ENCODE data around the gene EI24. TPM values are rescaled to one million over a fixed set of nuclear protein-coding genes. Genes with fewer than 3 reads are reported as not detected.

EI24 gene
- polyA plus RNA-seq, 2 donors = 22.0 to 69.9 TPM

DNA sequence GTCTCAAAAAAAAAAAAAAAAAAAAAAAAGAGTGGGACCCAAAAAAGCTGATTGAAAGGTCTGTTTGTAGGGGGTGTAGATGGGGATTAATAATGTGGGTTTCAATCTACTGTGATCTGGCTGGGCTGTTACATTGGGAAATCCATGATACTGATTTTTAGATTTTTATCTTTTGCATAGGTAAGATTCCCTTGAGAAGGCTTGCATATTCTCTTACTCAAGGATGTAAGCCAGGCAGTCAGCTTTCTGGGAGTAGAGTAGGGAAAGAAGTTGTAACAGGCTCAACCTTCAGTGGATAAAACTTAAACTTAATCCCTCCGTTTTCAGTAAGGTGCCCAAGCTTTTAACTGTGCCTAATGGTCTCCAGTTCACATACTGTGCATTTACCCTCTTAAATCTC is 53.8 kb downstream of the EI24 start:
- Histone ChIP-seq H3K27me3 (ENCODE audit: control insufficient read depth in 1 of 2, insufficient read depth in 2 of 2, low read length in 2 of 2) (no peaks in the 10 kb centered on the region), H3K4me3 (ENCODE audit: low read depth in 1 of 2, low read length in 2 of 2) (no peak overlapping the region), H3K4me1 (ENCODE audit: control insufficient read depth in 2 of 2, insufficient read depth in 2 of 2, low read length in 1 of 2) (no peaks in the 10 kb centered on the region), H3K36me3 (ENCODE audit: control insufficient read depth in 2 of 2, insufficient read depth in 2 of 2, low read length in 1 of 2) (peaks cover 7 to 11% of the 10 kb centered on the region in 2 donors), H3K27ac (ENCODE audit: low read depth in 2 of 2, low read length in 1 of 2) (no peak overlapping the region), H3K9me3 (ENCODE audit: control insufficient read depth in 2 of 2, insufficient read depth in 1 of 2, low read depth in 1 of 2, low read length in 1 of 2) (no peaks in the 10 kb centered on the region)
- 84 to 88% methylated on average over 1 of the region's 1 CpG for WGBS, 2 donors

DNA sequence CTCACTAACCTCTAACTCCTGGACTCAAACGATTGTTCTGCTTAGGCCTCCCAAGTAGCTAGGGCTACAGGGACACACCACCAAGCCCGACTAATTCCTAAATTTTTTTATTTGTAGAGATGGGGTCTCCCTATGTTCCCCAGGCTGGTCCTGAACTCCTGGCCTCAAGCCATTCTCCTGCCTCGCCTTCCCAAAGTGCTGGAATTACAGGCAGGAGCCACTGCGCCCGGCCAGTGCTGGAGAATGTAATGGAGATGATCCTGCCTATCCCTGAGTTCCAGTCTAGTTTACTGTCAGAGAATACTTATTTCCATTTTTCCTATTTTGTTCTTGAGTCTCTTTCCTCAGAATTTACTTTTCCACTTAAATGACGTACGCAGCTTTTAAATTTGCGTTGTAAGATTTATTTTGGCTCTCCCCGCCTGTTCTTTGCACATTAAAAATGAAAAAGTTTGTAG is 55.5 kb downstream of the EI24 start, which contains the start of gene CHEK1:
CHEK1 (plus strand) TSS at position 408 of the 458 bp plus-strand sequence. CDS start 1,606 bp downstream, outside the sequence.
- Histone ChIP-seq H3K4me3 (ENCODE audit: low read depth in 1 of 2, low read length in 2 of 2) (peak within 1 kb of the TSS; percentile 64 to 75), H3K27me3 (ENCODE audit: control insufficient read depth in 1 of 2, insufficient read depth in 2 of 2, low read length in 2 of 2) (no peaks in the 10 kb centered on the region), H3K36me3 (ENCODE audit: control insufficient read depth in 2 of 2, insufficient read depth in 2 of 2, low read length in 1 of 2) (peaks cover 2 to 4% of the 10 kb centered on the region in 2 donors), H3K9me3 (ENCODE audit: control insufficient read depth in 2 of 2, insufficient read depth in 1 of 2, low read depth in 1 of 2, low read length in 1 of 2) (no peaks in the 10 kb centered on the region), H3K27ac (ENCODE audit: low read depth in 2 of 2, low read length in 1 of 2) (peak within 1 kb of the TSS; percentile 94 to 96), H3K4me1 (ENCODE audit: control insufficient read depth in 2 of 2, insufficient read depth in 2 of 2, low read length in 1 of 2) (no peaks in the 10 kb centered on the region)
- 52 to 56% methylated on average over 9 of the region's 9 CpGs for WGBS, 2 donors

DNA sequence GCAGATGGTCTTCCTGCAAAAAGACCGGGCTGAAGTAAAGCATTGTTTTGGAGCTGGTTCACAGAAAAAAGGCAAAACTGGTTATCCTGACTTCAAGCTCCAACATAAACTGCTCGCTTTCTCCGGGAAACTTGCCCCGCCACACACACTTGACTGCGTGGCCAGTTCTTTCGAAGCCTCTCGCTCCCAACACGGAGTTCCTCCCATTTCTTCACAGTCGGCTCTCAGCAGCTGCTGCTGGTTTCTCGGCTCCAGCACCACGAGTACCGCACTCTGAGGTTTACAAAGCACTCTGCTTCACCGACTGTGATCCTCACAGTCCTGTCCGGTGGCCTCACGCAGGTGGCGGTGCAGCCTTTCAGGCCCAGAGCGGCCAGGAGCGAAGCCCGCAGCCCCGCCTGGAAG is 56.0 kb downstream of the EI24 start:
- no peaks in the 10 kb centered on the region for H3K9me3 ChIP-seq (ENCODE audit: control insufficient read depth in 2 of 2, insufficient read depth in 1 of 2, low read depth in 1 of 2, low read length in 1 of 2)
- H3K36me3 ChIP-seq (ENCODE audit: control insufficient read depth in 2 of 2, insufficient read depth in 2 of 2, low read length in 1 of 2) = peaks cover 0 to 3% of the 10 kb centered on the region in 2 donors
- H3K4me3 ChIP-seq (ENCODE audit: low read depth in 1 of 2, low read length in 2 of 2) = peak overlapping the region; percentile 64 to 75
- 0 to 1% methylated on average over 20 of the region's 20 CpGs for WGBS, 2 donors
- H3K27ac ChIP-seq (ENCODE audit: low read depth in 2 of 2, low read length in 1 of 2) = peak overlapping the region; percentile 94 to 96
- H3K27me3 ChIP-seq (ENCODE audit: control insufficient read depth in 1 of 2, insufficient read depth in 2 of 2, low read length in 2 of 2) = no peaks in the 10 kb centered on the region
- H3K4me1 ChIP-seq (ENCODE audit: control insufficient read depth in 2 of 2, insufficient read depth in 2 of 2, low read length in 1 of 2) = no peaks in the 10 kb centered on the region

DNA sequence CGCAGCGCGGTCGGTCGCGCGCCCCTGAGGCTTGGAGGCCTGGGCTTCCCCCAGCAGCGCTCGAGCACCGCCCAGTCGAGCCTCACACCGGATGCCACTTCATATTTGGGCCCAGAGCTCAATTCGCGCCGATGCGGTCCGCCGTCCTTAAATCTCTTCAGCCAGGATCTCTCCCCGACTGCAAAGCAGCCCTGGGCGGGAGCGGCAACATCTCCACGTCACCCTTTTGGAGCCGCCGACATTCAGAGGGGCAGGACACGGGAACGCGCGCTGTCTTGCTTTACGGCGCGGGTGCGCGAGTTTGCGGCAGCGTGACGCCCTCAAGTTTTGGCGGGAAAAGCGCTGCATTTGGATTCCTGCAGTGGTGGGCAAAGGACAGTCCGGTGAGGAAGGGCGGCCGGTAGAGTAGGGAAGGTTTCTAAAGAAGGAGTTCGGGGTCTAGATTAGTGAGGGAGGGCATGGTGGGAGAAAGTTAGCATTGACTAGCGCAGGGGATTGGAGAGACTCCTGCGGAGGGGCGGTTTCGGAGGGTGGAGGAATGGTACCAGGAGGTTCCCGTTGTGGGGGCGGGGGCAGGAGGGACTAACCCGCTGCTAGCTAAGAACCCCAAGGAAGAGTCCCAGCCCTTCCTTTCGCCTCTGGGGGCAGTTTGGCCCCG is 56.5 kb downstream of the EI24 start:
- WGBS, 2 donors = 1% methylated on average over 49 to 51 of the region's 51 CpGs
- H3K9me3 ChIP-seq (ENCODE audit: control insufficient read depth in 2 of 2, insufficient read depth in 1 of 2, low read depth in 1 of 2, low read length in 1 of 2) = no peaks in the 10 kb centered on the region
- H3K27ac ChIP-seq (ENCODE audit: low read depth in 2 of 2, low read length in 1 of 2) = peak overlapping the region; percentile 94 to 96
- H3K4me3 ChIP-seq (ENCODE audit: low read depth in 1 of 2, low read length in 2 of 2) = peak overlapping the region; percentile 64 to 75
- H3K4me1 ChIP-seq (ENCODE audit: control insufficient read depth in 2 of 2, insufficient read depth in 2 of 2, low read length in 1 of 2) = no peaks in the 10 kb centered on the region
- H3K36me3 ChIP-seq (ENCODE audit: control insufficient read depth in 2 of 2, insufficient read depth in 2 of 2, low read length in 1 of 2) = peaks cover 0 to 3% of the 10 kb centered on the region in 2 donors
- no peaks in the 10 kb centered on the region for H3K27me3 ChIP-seq (ENCODE audit: control insufficient read depth in 1 of 2, insufficient read depth in 2 of 2, low read length in 2 of 2)

DNA sequence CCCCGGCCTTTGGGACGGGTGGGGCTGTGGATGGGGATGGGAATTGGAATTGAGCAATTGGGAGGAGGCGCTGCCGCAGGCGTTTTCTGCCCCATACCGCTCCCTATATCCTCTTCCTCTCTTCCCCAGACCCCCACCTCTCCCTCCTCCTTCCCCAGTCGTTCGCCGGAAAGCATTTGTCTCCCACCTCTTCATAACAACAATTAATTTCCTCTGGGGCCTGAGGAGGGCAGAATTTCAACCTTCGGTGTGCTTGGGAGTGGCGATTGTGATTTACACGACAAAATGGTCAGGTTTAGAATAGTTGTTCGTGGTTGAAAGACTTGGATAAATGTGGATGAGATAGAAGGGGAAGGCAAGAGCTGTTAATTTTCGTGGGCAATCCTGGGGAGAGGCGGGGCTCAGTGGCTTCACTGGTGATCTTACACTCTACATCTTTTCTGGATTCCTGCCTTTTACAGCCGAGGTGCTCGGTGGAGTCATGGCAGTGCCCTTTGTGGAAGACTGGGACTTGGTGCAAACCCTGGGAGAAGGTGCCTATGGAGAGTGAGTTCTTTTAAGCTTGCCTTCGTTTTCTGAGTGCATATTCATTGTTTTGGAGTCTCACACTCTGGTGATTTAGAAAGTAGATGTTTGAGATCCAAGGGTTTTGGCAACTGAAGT is 57.1 kb downstream of the EI24 start:
- WGBS, 2 donors = 0 to 1% methylated on average over 18 of the region's 18 CpGs

DNA sequence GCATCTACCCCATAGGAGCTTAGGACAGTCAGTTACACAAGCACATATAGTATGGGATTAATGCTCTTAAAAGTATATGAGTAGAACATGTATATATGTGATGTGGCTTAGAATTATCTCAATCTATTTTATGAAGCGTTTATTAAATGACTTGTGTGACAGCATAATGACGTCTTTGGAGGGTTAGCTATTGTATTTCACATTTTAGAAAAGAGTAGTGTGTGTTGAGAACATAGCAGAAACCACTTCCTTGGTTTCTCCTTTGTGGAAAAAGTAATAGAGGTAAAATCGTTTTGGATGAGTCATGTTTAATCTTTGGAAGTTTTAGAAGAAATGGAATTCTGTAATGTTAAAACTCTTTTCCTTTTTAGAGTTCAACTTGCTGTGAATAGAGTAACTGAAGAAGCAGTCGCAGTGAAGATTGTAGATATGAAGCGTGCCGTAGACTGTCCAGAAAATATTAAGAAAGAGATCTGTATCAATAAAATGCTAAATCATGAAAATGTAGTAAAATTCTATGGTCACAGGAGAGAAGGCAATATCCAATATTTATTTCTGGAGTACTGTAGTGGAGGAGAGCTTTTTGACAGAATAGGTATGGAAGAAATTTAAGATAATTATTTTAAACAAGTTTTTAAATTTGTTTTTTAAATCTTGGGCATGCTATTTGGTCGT is 58.1 kb downstream of the EI24 start:
- no peaks in the 10 kb centered on the region for H3K4me1 ChIP-seq (ENCODE audit: control insufficient read depth in 2 of 2, insufficient read depth in 2 of 2, low read length in 1 of 2)
- WGBS, 2 donors = 66% methylated on average over 7 of the region's 7 CpGs
- H3K27me3 ChIP-seq (ENCODE audit: control insufficient read depth in 1 of 2, insufficient read depth in 2 of 2, low read length in 2 of 2) = no peaks in the 10 kb centered on the region
- H3K9me3 ChIP-seq (ENCODE audit: control insufficient read depth in 2 of 2, insufficient read depth in 1 of 2, low read depth in 1 of 2, low read length in 1 of 2) = no peaks in the 10 kb centered on the region
- no peak overlapping the region for H3K27ac ChIP-seq (ENCODE audit: low read depth in 2 of 2, low read length in 1 of 2)
- peak overlapping the region in 1 of 2 donors; percentile 64 for H3K4me3 ChIP-seq (ENCODE audit: low read depth in 1 of 2, low read length in 2 of 2)
- no peaks in the 10 kb centered on the region for H3K36me3 ChIP-seq (ENCODE audit: control insufficient read depth in 2 of 2, insufficient read depth in 2 of 2, low read length in 1 of 2)

More for the DNA sequence above, 57.1 kb downstream of the EI24 start:
- Histone ChIP-seq H3K27ac (ENCODE audit: low read depth in 2 of 2, low read length in 1 of 2) (peak overlapping the region; percentile 94 to 96), H3K9me3 (ENCODE audit: control insufficient read depth in 2 of 2, insufficient read depth in 1 of 2, low read depth in 1 of 2, low read length in 1 of 2) (no peaks in the 10 kb centered on the region), H3K4me1 (ENCODE audit: control insufficient read depth in 2 of 2, insufficient read depth in 2 of 2, low read length in 1 of 2) (no peaks in the 10 kb centered on the region), H3K36me3 (ENCODE audit: control insufficient read depth in 2 of 2, insufficient read depth in 2 of 2, low read length in 1 of 2) (no peaks in the 10 kb centered on the region), H3K27me3 (ENCODE audit: control insufficient read depth in 1 of 2, insufficient read depth in 2 of 2, low read length in 2 of 2) (no peaks in the 10 kb centered on the region), H3K4me3 (ENCODE audit: low read depth in 1 of 2, low read length in 2 of 2) (peak overlapping the region; percentile 64 to 75)

Other genes with a start within 250 kb of the EI24 start
- gene FEZ1, start 73.2 kb upstream of the EI24 start, polyA plus RNA-seq = 1 to 10 TPM; 2.4 to 5.3 TPM
- 10 to 100 TPM; 19.1 to 38.6 TPM for gene STT3A, start 23.4 kb downstream of the EI24 start, polyA plus RNA-seq
- gene CHEK1, start 55.7 kb downstream of the EI24 start, polyA plus RNA-seq = 1 to 10 TPM; 4.2 to 6.7 TPM
- not detected for gene ACRV1, start 111.4 kb downstream of the EI24 start, polyA plus RNA-seq
- gene PATE1, start 176.8 kb downstream of the EI24 start, polyA plus RNA-seq = not detected
- not detected for gene PATE2, start 209.4 kb downstream of the EI24 start, polyA plus RNA-seq
- not detected for gene PATE3, start 218.7 kb downstream of the EI24 start, polyA plus RNA-seq

Measured in esophagus (tissue), 2 donors.